ENCODE data around the gene TAL1.
A peak's percentile ranks its signal among the peaks of the same experiment; 100 is the strongest.

The TAL1 gene

DNA sequence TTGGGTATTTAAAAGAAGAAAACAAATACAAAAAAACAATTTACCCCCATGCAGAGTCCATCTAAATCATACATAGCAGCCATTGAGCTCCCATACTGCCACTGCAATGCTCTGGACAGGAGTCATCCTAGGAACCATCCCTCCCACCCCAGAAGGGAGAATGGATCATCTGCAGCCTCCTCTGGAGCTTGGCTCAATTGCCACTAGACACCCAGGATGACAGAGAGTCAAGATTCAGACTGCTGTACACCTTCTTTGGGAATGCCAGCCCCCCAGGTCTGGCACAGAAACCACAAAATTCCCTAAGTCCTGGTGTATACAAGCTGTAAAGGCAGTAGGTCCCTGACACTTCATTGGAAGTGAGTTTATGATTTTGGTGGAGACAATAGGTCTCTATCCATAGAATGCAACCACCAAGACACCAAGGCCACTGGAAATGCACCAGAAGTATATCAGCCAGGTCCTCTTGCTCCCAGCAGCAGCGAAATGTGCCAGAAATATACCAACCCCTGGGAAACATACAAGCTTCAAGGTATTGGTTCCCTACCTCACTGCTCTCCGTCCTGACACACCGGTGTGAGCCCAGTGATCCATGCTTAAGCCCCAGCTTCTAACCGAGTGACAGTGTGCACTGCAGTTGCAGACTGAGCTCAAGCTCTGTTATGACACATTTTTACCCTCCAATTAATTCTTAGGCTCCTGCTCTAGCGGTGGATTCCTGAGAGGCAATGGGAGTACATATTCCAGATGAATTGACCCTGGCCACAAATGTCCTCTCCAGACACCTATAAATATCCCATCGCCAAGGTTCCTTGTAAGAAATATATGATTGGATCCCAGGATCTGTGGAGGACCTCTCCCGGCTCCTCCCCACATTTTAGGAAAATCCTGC is 4.4 kb downstream of the TAL1 start:
- Histone ChIP-seq H3K14ac (ENCODE audit: low read length) (no peak overlapping the region), H3K27ac (replicated peaks; ENCODE audit: low read length) (no peak overlapping the region), H3K4me1 (ENCODE audit: control insufficient read depth in 2 of 2, insufficient read depth in 1 of 2, low read depth in 1 of 2, low read length in 2 of 2) (peaks cover 2 to 10% of the 10 kb centered on the region in 2 donors), H4K91ac (ENCODE audit: low read depth, low read length, poor library complexity) (no peak overlapping the region), H2BK5ac (ENCODE audit: low read length) (no peak overlapping the region), H2BK12ac (ENCODE audit: low read length) (no peak overlapping the region), H3K79me1 (ENCODE audit: low read depth, low read length) (no peaks in the 10 kb centered on the region), H3K36me3 (replicated peaks in 1 of 2; ENCODE audit: control insufficient read depth in 2 of 2, insufficient read depth in 2 of 2, low read length in 2 of 2) (no peaks in the 10 kb centered on the region), H3K4me3 (ENCODE audit: low read length in 2 of 2) (no peak overlapping the region), H3K9me3 (replicated peaks in 1 of 2; ENCODE audit: control insufficient read depth in 2 of 2, insufficient read depth in 1 of 2, low read depth in 1 of 2, low read length in 2 of 2) (peaks cover 1 to 2% of the 10 kb centered on the region in 2 donors), H3K4ac (ENCODE audit: low read length) (no peak overlapping the region), H3K23ac (ENCODE audit: low read depth, low read length, poor library complexity) (no peak overlapping the region), H2AK5ac (ENCODE audit: low read depth, low read length) (no peak overlapping the region), H2AFZ (ENCODE audit: low read length) (no peak overlapping the region), H3K27me3 (ENCODE audit: control insufficient read depth in 3 of 3, insufficient read depth in 3 of 3, low read depth in 1 of 3, low read length in 3 of 3) (peaks cover 82 to 100% (median 97%) of the 10 kb centered on the region in 3 experiments), H3K18ac (ENCODE audit: low read length) (no peak overlapping the region), H2BK15ac (ENCODE audit: low read length) (no peak overlapping the region), H3K4me2 (ENCODE audit: insufficient read depth, low read length, poor library complexity, severe bottlenecking) (no peak overlapping the region), H3K9ac (ENCODE audit: low read depth, low read length, poor library complexity) (no peak overlapping the region), H4K8ac (ENCODE audit: low read depth, low read length) (no peak overlapping the region), H2BK120ac (ENCODE audit: low read depth, low read length) (no peak overlapping the region)
- no peak for DNase-seq (ENCODE audit: low spot score)
- WGBS, 2 donors (ENCODE audit: extremely low coverage in 2 of 2, insufficient read length in 2 of 2, insufficient replicate concordance in 1 of 2) = no CpG with 5 or more reads among the region's 7 CpGs

GRCh38 chr1:47226839-47227215 is 5.2 kb downstream of the TAL1 start:
- Histone ChIP-seq H3K9ac (ENCODE audit: low read depth, low read length, poor library complexity) (no peak overlapping the region), H2BK5ac (ENCODE audit: low read length) (no peak overlapping the region), H3K9me3 (replicated peaks in 1 of 2; ENCODE audit: control insufficient read depth in 2 of 2, insufficient read depth in 1 of 2, low read depth in 1 of 2, low read length in 2 of 2) (peaks cover 1 to 2% of the 10 kb centered on the region in 2 donors), H3K14ac (ENCODE audit: low read length) (no peak overlapping the region), H3K36me3 (replicated peaks in 1 of 2; ENCODE audit: control insufficient read depth in 2 of 2, insufficient read depth in 2 of 2, low read length in 2 of 2) (no peaks in the 10 kb centered on the region), H3K4me1 (ENCODE audit: control insufficient read depth in 2 of 2, insufficient read depth in 1 of 2, low read depth in 1 of 2, low read length in 2 of 2) (peaks cover 2 to 10% of the 10 kb centered on the region in 2 donors), H3K4me2 (ENCODE audit: insufficient read depth, low read length, poor library complexity, severe bottlenecking) (no peak overlapping the region), H4K91ac (ENCODE audit: low read depth, low read length, poor library complexity) (no peak overlapping the region), H2AFZ (ENCODE audit: low read length) (no peak overlapping the region), H2AK5ac (ENCODE audit: low read depth, low read length) (no peak overlapping the region), H2BK120ac (ENCODE audit: low read depth, low read length) (no peak overlapping the region), H3K18ac (ENCODE audit: low read length) (no peak overlapping the region), H2BK15ac (ENCODE audit: low read length) (no peak overlapping the region), H3K23ac (ENCODE audit: low read depth, low read length, poor library complexity) (no peak overlapping the region), H3K27ac (replicated peaks; ENCODE audit: low read length) (no peak overlapping the region), H3K79me1 (ENCODE audit: low read depth, low read length) (no peaks in the 10 kb centered on the region), H2BK12ac (ENCODE audit: low read length) (no peak overlapping the region), H3K27me3 (ENCODE audit: control insufficient read depth in 3 of 3, insufficient read depth in 3 of 3, low read depth in 1 of 3, low read length in 3 of 3) (peaks cover 77 to 99% (median 98%) of the 10 kb centered on the region in 3 experiments), H4K8ac (ENCODE audit: low read depth, low read length) (no peak overlapping the region), H3K4me3 (ENCODE audit: low read length in 2 of 2) (no peak overlapping the region), H3K4ac (ENCODE audit: low read length) (no peak overlapping the region)
- DNase-seq (ENCODE audit: low spot score) = no peak
- WGBS, 2 donors (ENCODE audit: extremely low coverage in 2 of 2, insufficient read length in 2 of 2, insufficient replicate concordance in 1 of 2) = no CpG with 5 or more reads among the region's 4 CpGs

DNA sequence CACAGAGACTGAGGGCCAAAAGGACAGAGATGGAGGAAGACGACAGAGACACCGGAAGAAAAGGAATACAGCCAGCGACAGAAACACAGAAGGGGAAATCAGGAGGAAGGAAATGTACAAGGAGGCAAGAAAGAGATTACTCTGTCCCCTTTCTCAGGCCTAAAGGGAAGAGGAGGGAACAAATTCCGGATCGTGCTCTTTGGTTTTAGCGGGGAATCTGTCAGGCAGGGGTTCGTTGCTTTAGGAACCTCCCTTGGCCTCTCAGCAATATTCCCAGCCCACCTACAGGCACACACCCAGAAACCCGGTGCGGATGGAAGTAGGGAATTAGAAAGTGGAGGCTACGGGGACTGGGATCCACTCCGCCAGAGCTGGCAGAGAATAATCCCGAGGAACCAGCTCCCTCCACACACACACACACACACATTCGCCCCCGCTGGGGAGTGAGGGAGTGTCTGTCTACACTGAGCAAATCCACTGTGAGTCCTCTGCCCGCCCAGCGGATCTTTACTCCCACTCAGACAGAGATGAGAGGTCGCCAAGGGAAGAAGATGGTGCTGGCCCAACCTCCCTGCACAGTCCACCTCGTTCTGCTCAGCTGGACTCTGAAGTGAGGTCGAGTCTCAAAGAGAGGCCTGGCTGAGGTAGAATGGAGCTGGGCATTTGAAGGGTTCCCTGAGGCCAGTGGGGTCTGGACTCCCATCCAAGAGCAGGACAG is 5.7 kb downstream of the TAL1 start:
- peaks cover 1 to 2% of the 10 kb centered on the region in 2 donors for H3K9me3 ChIP-seq (replicated peaks in 1 of 2; ENCODE audit: control insufficient read depth in 2 of 2, insufficient read depth in 1 of 2, low read depth in 1 of 2, low read length in 2 of 2)
- peaks cover 71 to 98% (median 97%) of the 10 kb centered on the region in 3 experiments for H3K27me3 ChIP-seq (ENCODE audit: control insufficient read depth in 3 of 3, insufficient read depth in 3 of 3, low read depth in 1 of 3, low read length in 3 of 3)
- no peak overlapping the region for H3K4ac ChIP-seq (ENCODE audit: low read length)
- no peak overlapping the region for H2BK12ac ChIP-seq (ENCODE audit: low read length)
- no peak overlapping the region for H3K4me3 ChIP-seq (ENCODE audit: low read length in 2 of 2)
- H2BK120ac ChIP-seq (ENCODE audit: low read depth, low read length) = no peak overlapping the region
- H3K4me2 ChIP-seq (ENCODE audit: insufficient read depth, low read length, poor library complexity, severe bottlenecking) = no peak overlapping the region
- no peak for DNase-seq (ENCODE audit: low spot score)
- H3K4me1 ChIP-seq (ENCODE audit: control insufficient read depth in 2 of 2, insufficient read depth in 1 of 2, low read depth in 1 of 2, low read length in 2 of 2) = peaks cover 2 to 6% of the 10 kb centered on the region in 2 donors
- H4K8ac ChIP-seq (ENCODE audit: low read depth, low read length) = no peak overlapping the region
- H3K79me1 ChIP-seq (ENCODE audit: low read depth, low read length) = no peaks in the 10 kb centered on the region
- no peak overlapping the region for H3K23ac ChIP-seq (ENCODE audit: low read depth, low read length, poor library complexity)
- H3K14ac ChIP-seq (ENCODE audit: low read length) = no peak overlapping the region
- H2AK5ac ChIP-seq (ENCODE audit: low read depth, low read length) = no peak overlapping the region
- H2BK15ac ChIP-seq (ENCODE audit: low read length) = no peak overlapping the region
- H2AFZ ChIP-seq (ENCODE audit: low read length) = peak overlapping the region; percentile 83
- peak overlapping the region; percentile 45 for H3K9ac ChIP-seq (ENCODE audit: low read depth, low read length, poor library complexity)
- H3K36me3 ChIP-seq (replicated peaks in 1 of 2; ENCODE audit: control insufficient read depth in 2 of 2, insufficient read depth in 2 of 2, low read length in 2 of 2) = no peaks in the 10 kb centered on the region
- WGBS, 2 donors (ENCODE audit: extremely low coverage in 2 of 2, insufficient read length in 2 of 2, insufficient replicate concordance in 1 of 2) = no CpG with 5 or more reads among the region's 19 CpGs
- H3K18ac ChIP-seq (ENCODE audit: low read length) = no peak overlapping the region
- H2BK5ac ChIP-seq (ENCODE audit: low read length) = peak overlapping the region; percentile 0
- H4K91ac ChIP-seq (ENCODE audit: low read depth, low read length, poor library complexity) = no peak overlapping the region
- no peak overlapping the region for H3K27ac ChIP-seq (replicated peaks; ENCODE audit: low read length)
